OCI-M1 (cell line): ENCODE data around the gene TEX264.

Source experiments
- DNase-seq: peaks from one replicate; lab custom pipeline; 2025; lab: John Stamatoyannopoulos, UW

TEX264 gene

GRCh38 chr3:51692980-51693395, 21.9 kb downstream of the TEX264 start:
- DNase-seq: no peak

- DNase-seq: no peak
These were observed 25.9 kb downstream of the TEX264 start for GRCh38 chr3:51696954-51697353.

GRCh38 chr3:51698209-51698608, 27.2 kb downstream of the TEX264 start:
- DNase-seq: no peak

- DNase-seq: no peak
These were observed 29.4 kb downstream of the TEX264 start for GRCh38 chr3:51700403-51700802.

- DNase-seq: no peak
These were observed 31.1 kb downstream of the TEX264 start for GRCh38 chr3:51702156-51702555.

GRCh38 chr3:51703068-51703760, 32.2 kb downstream of the TEX264 start:
- DNase-seq: no peak

- no peak for DNase-seq
These were observed 32.9 kb downstream of the TEX264 start for GRCh38 chr3:51703761-51704510.

GRCh38 chr3:51704511-51704950, 33.5 kb downstream of the TEX264 start:
- no peak for DNase-seq

GRCh38 chr3:51705276-51706020, 34.4 kb downstream of the TEX264 start:
- no peak for DNase-seq

GRCh38 chr3:51706021-51706485, 35.0 kb downstream of the TEX264 start:
- DNase-seq: no peak

- DNase-seq: no peak
These were observed 36.0 kb downstream of the TEX264 start, which contains the start of gene GRM2 for GRCh38 chr3:51706788-51707731. Gene GRM2, plus strand, starts transcription at chr3:51707068. Its CDS starts 1,916 bp downstream, at chr3:51708984.

GRCh38 chr3:51708216-51708845, 37.3 kb downstream of the TEX264 start:
- no peak for DNase-seq

- DNase-seq: no peak
These were observed 38.0 kb downstream of the TEX264 start for GRCh38 chr3:51709004-51709420.

GRCh38 chr3:51709675-51710074, 38.6 kb downstream of the TEX264 start:
- no peak for DNase-seq

- DNase-seq: no peak
These were observed 39.7 kb downstream of the TEX264 start for GRCh38 chr3:51710631-51711351.

- DNase-seq: no peak
These were observed 40.4 kb downstream of the TEX264 start for GRCh38 chr3:51711352-51712037.

- no peak for DNase-seq
These were observed 41.0 kb downstream of the TEX264 start for GRCh38 chr3:51712038-51712420.

- DNase-seq: no peak
These were observed 41.5 kb downstream of the TEX264 start for GRCh38 chr3:51712511-51712931.

GRCh38 chr3:51712963-51713362, 41.9 kb downstream of the TEX264 start:
- DNase-seq: no peak
